Measurements from ENCODE around the gene HAPLN1. TPM values are rescaled to one million over a fixed set of nuclear protein-coding genes. Genes with fewer than 3 reads are reported as not detected.

HAPLN1 gene
- total RNA-seq, 1 experiment from 2014 or later: not detected

DNA sequence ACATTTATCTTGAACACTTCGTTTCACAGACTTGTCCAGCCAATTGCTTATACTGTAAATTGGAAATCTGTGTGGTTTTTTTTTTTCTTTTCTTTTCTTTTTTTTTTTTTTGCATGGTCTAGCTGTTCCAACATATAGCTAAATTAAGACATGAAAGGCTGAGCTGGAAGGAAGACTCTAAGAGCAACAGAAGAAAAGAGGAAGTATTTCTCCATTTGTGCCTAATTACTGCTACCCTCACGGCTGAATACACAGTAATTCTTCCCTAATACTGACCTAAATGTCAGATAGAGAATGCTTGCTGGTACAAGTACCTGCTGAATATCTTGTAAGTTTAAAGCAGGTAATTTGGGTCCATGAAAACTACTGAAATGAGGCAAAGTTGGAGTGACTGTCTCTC, 11.0 kb upstream of the HAPLN1 start:
- BruUV-seq (replicated peaks): no TSS peak
- Mint-ChIP-seq H3K9me3 (ENCODE audit: low read depth, unreplicated experiment) (peaks cover 5% of the 10 kb centered on the region), H3K36me3 (ENCODE audit: insufficient read depth, unreplicated experiment) (no peaks in the 10 kb centered on the region), H3K27ac (ENCODE audit: unreplicated experiment) (no peak overlapping the region), H3K27me3 (ENCODE audit: unreplicated experiment) (no peaks in the 10 kb centered on the region), H3K4me1 (ENCODE audit: low read depth, unreplicated experiment) (peaks cover 8% of the 10 kb centered on the region), H3K4me3 (ENCODE audit: low read depth, unreplicated experiment) (no peak overlapping the region)
- TF ChIP-seq CTCF (IDR thresholded peaks at IDR 0.05; ENCODE audit: unreplicated experiment): no peak
- CTCF ChIA-PET: no interaction called here
- DNase-seq: no peak
- intact Hi-C loops (cut with micrococcal nuclease; ENCODE audit: unreplicated experiment): no loop called here

GRCh38 chr5:83729362-83729761, 8.7 kb upstream of the HAPLN1 start:
- Mint-ChIP-seq H3K36me3 (ENCODE audit: insufficient read depth, unreplicated experiment) (no peaks in the 10 kb centered on the region), H3K4me3 (ENCODE audit: low read depth, unreplicated experiment) (no peak overlapping the region), H3K9me3 (ENCODE audit: low read depth, unreplicated experiment) (peaks cover 3% of the 10 kb centered on the region), H3K27me3 (ENCODE audit: unreplicated experiment) (no peaks in the 10 kb centered on the region), H3K4me1 (ENCODE audit: low read depth, unreplicated experiment) (peaks cover 10% of the 10 kb centered on the region), H3K27ac (ENCODE audit: unreplicated experiment) (no peak overlapping the region)
- intact Hi-C loops (cut with micrococcal nuclease; ENCODE audit: unreplicated experiment): no loop called here
- no peak for TF ChIP-seq CTCF (IDR thresholded peaks at IDR 0.05; ENCODE audit: unreplicated experiment)
- no peak for DNase-seq
- CTCF ChIA-PET: no interaction called here
- BruUV-seq (replicated peaks): no TSS peak

GRCh38 chr5:83726912-83727311, 6.3 kb upstream of the HAPLN1 start:
- no peak overlapping the region for H3K4me3 Mint-ChIP-seq (ENCODE audit: low read depth, unreplicated experiment)
- intact Hi-C loops (cut with micrococcal nuclease; ENCODE audit: unreplicated experiment): no loop called here
- BruUV-seq (replicated peaks): no TSS peak
- H3K36me3 Mint-ChIP-seq (ENCODE audit: insufficient read depth, unreplicated experiment): peaks cover 6% of the 10 kb centered on the region
- H3K27me3 Mint-ChIP-seq (ENCODE audit: unreplicated experiment): no peaks in the 10 kb centered on the region
- H3K27ac Mint-ChIP-seq (ENCODE audit: unreplicated experiment): no peak overlapping the region
- TF ChIP-seq CTCF (IDR thresholded peaks at IDR 0.05; ENCODE audit: unreplicated experiment): no peak
- H3K4me1 Mint-ChIP-seq (ENCODE audit: low read depth, unreplicated experiment): peaks cover 22% of the 10 kb centered on the region
- CTCF ChIA-PET: no interaction called here
- no peak for DNase-seq
- H3K9me3 Mint-ChIP-seq (ENCODE audit: low read depth, unreplicated experiment): no peaks in the 10 kb centered on the region

- Mint-ChIP-seq H3K9me3 (ENCODE audit: low read depth, unreplicated experiment) (no peaks in the 10 kb centered on the region), H3K4me1 (ENCODE audit: low read depth, unreplicated experiment) (peaks cover 22% of the 10 kb centered on the region), H3K4me3 (ENCODE audit: low read depth, unreplicated experiment) (no peak overlapping the region), H3K36me3 (ENCODE audit: insufficient read depth, unreplicated experiment) (peaks cover 10% of the 10 kb centered on the region), H3K27ac (ENCODE audit: unreplicated experiment) (no peak overlapping the region), H3K27me3 (ENCODE audit: unreplicated experiment) (peaks cover 13% of the 10 kb centered on the region)
- CTCF ChIA-PET: no interaction called here
- no peak for TF ChIP-seq CTCF (IDR thresholded peaks at IDR 0.05; ENCODE audit: unreplicated experiment)
- DNase-seq: no peak
- no TSS peak for BruUV-seq (replicated peaks)
- intact Hi-C loops (cut with micrococcal nuclease; ENCODE audit: unreplicated experiment): loop anchor here (5.0 kb wide), 4 partner anchors 362 to 1322 kb away; no protein-coding TSS in a partner anchor
Measured at GRCh38 chr5:83724935-83725334, 4.3 kb upstream of the HAPLN1 start.

All from Calu3 (cell line).